ENCODE results near the gene MMP25.

GRCh38 chr16:3013491-3013951 lies 32.8 kb upstream of the MMP25 start:
- TF ChIP-seq CTCF (IDR thresholded peaks at IDR 0.05) (no peak), POLR2A (IDR thresholded peaks at IDR 0.05) (no peak)

All from Peyer's patch (tissue), 4 donors.